ENCODE results near the gene NAALADL2. TPM values are rescaled to one million over a fixed set of nuclear protein-coding genes. Genes with fewer than 3 reads are reported as not detected.
"Not testable (repeated sequence)": the region's sequence is repeated elsewhere in the genome, so short reads cannot be mapped to it uniquely, and the experiment has no call there.

NAALADL2 gene
- total RNA-seq, 4 donors from 2014 or later = 0.85 to 6.3 (median 1.6) TPM

GRCh38 chr3:175606650-175607318, 747.6 kb downstream of the NAALADL2 start:
- intact Hi-C loops (cut with DNase I) = no loop called here

GRCh38 chr3:175608356-175608755, 749.2 kb downstream of the NAALADL2 start:
- WGBS, 2 donors = 68 to 84% methylated on average over 5 of the region's 5 CpGs
- intact Hi-C loops (cut with DNase I) = no loop called here
- TF ChIP-seq, protein P1, sequence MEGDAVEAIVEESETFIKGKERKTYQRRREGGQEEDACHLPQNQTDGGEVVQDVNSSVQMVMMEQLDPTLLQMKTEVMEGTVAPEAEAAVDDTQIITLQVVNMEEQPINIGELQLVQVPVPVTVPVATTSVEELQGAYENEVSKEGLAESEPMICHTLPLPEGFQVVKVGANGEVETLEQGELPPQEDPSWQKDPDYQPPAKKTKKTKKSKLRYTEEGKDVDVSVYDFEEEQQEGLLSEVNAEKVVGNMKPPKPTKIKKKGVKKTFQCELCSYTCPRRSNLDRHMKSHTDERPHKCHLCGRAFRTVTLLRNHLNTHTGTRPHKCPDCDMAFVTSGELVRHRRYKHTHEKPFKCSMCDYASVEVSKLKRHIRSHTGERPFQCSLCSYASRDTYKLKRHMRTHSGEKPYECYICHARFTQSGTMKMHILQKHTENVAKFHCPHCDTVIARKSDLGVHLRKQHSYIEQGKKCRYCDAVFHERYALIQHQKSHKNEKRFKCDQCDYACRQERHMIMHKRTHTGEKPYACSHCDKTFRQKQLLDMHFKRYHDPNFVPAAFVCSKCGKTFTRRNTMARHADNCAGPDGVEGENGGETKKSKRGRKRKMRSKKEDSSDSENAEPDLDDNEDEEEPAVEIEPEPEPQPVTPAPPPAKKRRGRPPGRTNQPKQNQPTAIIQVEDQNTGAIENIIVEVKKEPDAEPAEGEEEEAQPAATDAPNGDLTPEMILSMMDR (IDR thresholded peaks at IDR 0.05) = no peak
- no peak for TF ChIP-seq POLR2A (IDR thresholded peaks at IDR 0.05)

More at GRCh38 chr3:175606650-175607318, 747.6 kb downstream of the NAALADL2 start:
- no peak overlapping the region for H3K27ac ChIP-seq
- no peaks in the 10 kb centered on the region for H3K4me1 ChIP-seq
- no peak for TF ChIP-seq POLR2A (IDR thresholded peaks at IDR 0.05)
- TF ChIP-seq, protein P1 (IDR thresholded peaks at IDR 0.05) = no peak
- WGBS, 2 donors = 69 to 70% methylated on average over 1 of the region's 1 CpG
- no peak overlapping the region for H3K4me3 ChIP-seq
- no peaks in the 10 kb centered on the region for H3K36me3 ChIP-seq
- no peaks in the 10 kb centered on the region for H3K9me3 ChIP-seq
- no peak for DNase-seq
- no peaks in the 10 kb centered on the region for H3K27me3 ChIP-seq

DNA sequence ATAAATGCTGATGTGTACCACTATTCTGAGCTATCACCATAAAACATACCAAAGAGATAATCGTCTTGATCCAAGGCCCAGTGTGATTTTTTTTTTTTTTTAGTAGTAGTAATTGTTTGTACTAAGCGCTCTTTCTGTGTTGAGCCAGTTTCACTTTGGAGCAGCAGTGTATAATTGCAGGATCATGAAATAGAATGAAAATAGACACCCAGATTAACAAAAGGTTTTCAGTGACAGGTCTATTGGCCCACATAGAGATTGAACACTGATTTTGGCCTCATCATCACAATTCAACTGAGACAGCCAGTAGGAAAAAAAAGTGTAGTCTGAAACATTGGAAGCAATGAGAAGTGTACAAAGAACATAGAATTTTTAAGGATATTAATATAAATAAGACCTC, 749.8 kb downstream of the NAALADL2 start:
- Histone ChIP-seq H3K27ac (no peak overlapping the region), H3K9me3 (no peaks in the 10 kb centered on the region), H3K4me3 (no peak overlapping the region), H3K27me3 (no peaks in the 10 kb centered on the region), H3K4me1 (no peaks in the 10 kb centered on the region), H3K36me3 (no peaks in the 10 kb centered on the region)
- DNase-seq = no peak
- intact Hi-C loops (cut with DNase I) = no loop called here
- TF ChIP-seq, protein P1 (IDR thresholded peaks at IDR 0.05) = no peak
- TF ChIP-seq POLR2A (IDR thresholded peaks at IDR 0.05) = no peak
- 88 to 90% methylated on average over 2 of the region's 2 CpGs for WGBS, 2 donors

More at GRCh38 chr3:175608356-175608755, 749.2 kb downstream of the NAALADL2 start:
- Histone ChIP-seq H3K4me1 (no peaks in the 10 kb centered on the region), H3K9me3 (no peaks in the 10 kb centered on the region), H3K27me3 (no peaks in the 10 kb centered on the region), H3K27ac (no peak overlapping the region), H3K36me3 (no peaks in the 10 kb centered on the region), H3K4me3 (no peak overlapping the region)
- DNase-seq = no peak

DNA sequence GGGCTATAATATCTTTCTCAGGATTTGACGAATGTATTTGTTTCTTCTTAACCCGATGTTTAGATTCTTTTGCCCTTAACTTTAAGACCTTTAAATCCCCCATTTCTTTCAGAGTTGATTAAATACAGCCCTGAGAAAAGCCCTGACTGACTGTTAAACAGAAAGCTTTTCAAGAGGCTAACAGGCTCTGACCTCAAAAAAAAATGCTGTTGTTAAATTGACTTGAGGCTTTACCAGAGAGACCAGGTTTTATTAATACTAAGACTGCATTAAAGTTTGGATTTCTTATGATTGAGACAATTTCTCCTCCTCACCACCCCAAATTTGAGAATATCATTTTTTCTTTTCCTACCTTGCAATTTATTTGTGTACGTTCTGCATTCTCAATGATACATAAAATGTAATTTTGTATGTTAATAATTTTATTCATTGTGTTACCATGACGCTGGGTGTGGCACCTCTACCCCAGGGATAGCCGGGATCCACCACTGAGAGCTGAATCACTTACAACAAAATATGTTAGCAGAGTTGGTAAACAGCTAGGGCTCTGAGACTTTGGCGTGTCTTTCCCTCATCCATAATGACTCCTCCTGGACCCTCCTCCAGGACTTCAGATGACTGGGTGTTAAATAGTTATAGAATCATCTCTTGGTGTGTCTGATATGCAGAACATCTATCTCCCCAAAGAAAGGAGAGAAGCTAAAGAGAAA, 753.5 kb downstream of the NAALADL2 start:
- 59 to 64% methylated on average over 6 of the region's 6 CpGs for WGBS, 2 donors
- Histone ChIP-seq H3K4me3 (no peak overlapping the region), H3K36me3 (no peaks in the 10 kb centered on the region), H3K27ac (no peak overlapping the region), H3K27me3 (no peaks in the 10 kb centered on the region), H3K4me1 (no peaks in the 10 kb centered on the region), H3K9me3 (no peaks in the 10 kb centered on the region)
- intact Hi-C loops (cut with DNase I) = no loop called here
- no peak for DNase-seq
- no peak for TF ChIP-seq POLR2A (IDR thresholded peaks at IDR 0.05)
- TF ChIP-seq, protein P1 (IDR thresholded peaks at IDR 0.05) = no peak

- DNase-seq = not testable (repeated sequence)
- 88 to 95% methylated on average over 9 of the region's 9 CpGs for WGBS, 2 donors
Measured at GRCh38 chr3:175614107-175614506, 755.0 kb downstream of the NAALADL2 start.

More at GRCh38 chr3:175614107-175614506, 755.0 kb downstream of the NAALADL2 start:
- H3K4me3 ChIP-seq; intact Hi-C loops (cut with DNase I); H3K27ac ChIP-seq; H3K36me3 ChIP-seq; H3K9me3 ChIP-seq; H3K27me3 ChIP-seq; H3K4me1 ChIP-seq: not testable (repeated sequence)
